GM18907 (cell line): ENCODE results near the gene NTNG2.
"Not testable (repeated sequence)": the region's sequence is repeated elsewhere in the genome, so short reads cannot be mapped to it uniquely, and the experiment has no call there.

Experiments
- ATAC-seq: cut with Tn5 transposase; IDR thresholded peaks from one replicate; pipeline ENCODE4 v1.9.1; 2021; ENCODE audit warnings: mild to moderate bottlenecking, moderate library complexity; ENCODE audit not compliant: unreplicated experiment

Gene NTNG2

DNA sequence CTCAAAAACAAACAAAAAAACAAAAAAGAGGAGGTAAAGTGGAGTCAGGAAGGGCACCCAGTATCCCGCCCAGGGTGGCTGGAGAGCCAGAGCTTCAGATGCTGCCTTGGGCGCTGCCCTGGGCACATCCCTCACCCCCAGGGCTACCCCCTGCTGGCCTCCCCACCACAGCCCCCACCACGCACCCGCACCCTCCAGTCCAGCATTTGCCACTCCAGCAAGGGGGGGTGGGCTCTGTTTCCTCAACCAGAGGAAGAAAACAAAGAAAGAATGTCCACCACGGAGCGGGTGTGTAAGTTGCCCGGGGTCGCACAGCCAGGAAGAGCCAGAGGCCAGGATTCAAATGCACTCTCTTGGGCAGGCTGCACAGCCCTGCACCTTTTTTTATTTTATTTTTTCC, 86.1 kb downstream of the NTNG2 start:
- ATAC-seq = no peak

DNA sequence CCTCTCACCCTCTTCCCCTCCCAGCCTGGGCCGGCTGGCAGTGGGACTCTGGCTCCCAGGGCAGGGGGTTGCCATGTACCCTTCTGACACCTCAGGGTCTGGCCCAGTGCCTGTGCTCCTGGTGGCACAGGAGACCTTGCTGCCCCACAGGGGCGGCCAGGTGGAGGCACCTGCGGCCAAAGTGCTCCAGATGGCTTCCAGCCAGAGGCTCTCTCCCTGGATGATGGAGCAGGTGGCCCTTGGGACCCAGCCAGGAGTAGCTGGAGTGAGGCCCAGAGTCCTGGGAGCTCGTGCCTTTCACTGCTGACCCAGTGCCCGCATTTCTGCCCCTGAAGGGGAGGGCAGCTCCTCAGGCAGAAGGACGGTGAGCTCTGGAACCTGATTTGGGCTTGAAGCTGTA, 87.3 kb downstream of the NTNG2 start:
- ATAC-seq = no peak

- ATAC-seq = no peak
These were observed 87.8 kb downstream of the NTNG2 start for GRCh38 chr9:132249690-132250089.

GRCh38 chr9:132250324-132251262, 88.7 kb downstream of the NTNG2 start:
- no peak for ATAC-seq

DNA sequence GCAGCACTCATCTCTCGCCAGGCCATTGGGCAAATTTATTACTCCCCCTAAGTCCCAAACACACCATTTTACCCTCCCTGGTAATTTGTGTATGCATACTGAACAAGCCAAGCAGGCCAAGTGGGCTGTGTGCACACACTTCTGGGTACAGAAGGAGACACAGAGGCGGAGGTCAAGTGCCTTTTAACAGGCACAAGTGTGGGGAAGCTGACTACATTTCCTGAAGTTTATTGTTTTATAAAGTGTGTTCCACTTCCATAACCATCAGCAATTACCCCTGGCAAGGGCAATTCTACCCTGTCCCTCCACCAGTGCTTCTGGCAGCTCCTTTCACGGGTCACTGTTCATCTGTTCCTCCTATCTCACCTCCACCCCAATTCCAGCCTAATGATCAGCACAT, 99.0 kb downstream of the NTNG2 start:
- ATAC-seq = no peak

DNA sequence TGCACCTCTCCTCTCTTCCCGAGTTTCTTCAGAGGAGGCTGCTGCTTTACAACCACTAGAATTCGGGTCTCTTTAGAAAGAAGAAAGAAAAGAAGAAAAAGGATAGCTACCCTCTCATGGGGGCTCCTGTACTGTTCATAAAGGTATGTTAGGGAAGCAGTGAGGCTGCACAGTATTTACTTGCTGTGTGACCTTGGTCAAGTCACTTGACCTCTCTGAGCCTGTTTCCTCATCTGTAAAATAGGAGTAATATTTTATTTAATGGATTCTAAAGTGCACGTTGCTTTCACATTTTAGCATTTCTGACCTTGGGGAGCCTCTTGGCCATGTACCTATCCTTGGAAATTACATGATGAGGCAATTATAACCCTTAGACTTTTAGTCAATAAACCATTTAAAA, 104.2 kb downstream of the NTNG2 start:
- ATAC-seq = no peak

DNA sequence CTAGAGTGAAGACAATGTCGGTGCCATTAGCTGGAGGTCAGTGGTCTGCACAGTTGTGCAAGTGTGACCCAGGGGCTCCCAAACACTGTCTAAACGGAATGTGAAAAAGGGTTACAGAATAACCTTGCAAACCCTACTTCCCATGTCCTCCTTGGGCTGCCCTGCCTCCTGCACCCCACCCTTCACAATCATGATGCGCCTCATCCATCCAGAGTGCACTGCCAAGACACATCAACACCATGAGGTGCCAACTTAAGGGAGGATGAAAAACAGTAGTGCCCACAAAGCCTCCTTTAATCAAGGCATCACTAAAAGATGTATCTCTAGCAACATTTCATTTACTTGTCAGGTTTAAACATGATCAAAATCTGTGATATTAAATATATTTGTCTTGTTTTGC, 105.8 kb downstream of the NTNG2 start:
- no peak for ATAC-seq

- no peak for ATAC-seq
These were observed 107.0 kb downstream of the NTNG2 start for GRCh38 chr9:132268725-132269352.

DNA sequence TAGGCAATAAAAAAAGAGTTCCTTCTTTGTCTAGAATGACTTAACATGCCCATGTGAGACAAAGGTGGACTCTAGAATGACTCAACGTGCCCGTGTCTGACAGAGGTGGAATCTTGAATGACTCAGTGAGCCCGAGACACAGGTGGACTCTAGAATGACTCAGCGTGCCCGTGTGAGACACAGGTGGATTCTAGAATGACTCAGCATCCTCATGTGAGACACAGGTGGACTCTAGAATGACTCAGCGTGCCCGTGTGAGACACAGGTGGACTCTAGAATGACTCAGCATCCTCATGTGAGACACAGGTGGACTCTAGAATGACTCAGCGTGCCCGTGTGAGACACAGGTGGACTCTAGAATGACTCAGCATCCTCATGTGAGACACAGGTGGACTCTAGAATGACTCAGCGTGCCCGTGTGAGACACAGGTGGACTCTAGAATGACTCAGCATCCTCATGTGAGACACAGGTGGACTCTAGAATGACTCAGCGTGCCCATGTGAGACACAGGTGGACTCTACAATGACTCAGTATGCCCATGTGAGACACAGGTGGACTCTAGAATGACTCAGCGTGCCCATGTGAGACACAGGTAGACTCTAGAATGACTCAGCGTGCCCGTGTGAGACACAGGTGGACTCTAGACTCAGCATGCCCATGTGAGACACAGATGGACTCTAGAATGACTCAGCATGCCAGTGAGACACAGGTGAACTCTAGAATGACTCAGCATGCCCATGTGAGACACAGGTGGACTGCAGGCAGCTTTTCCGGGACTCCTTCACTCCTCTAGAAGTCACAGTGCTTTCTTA, 108.1 kb downstream of the NTNG2 start:
- not testable (repeated sequence) for ATAC-seq

DNA sequence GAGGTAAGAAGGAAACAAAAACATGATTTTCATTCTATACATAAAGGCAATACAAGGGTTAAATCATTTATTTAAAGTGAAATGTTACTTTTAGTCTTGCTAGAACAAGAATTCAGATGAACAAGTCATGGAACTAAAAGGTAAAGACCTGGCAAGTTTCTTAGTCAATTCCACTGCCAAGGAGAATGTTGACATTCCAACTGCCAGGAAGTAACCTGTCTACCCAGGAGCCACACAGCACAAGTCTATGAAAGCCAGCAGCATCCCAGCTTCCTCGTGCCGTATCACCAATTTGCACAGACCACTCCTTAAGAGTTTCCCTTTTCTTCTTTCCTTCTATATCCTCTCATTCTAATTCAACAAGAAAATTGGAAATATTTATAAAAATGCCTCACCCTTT, 113.0 kb downstream of the NTNG2 start:
- ATAC-seq = no peak

DNA sequence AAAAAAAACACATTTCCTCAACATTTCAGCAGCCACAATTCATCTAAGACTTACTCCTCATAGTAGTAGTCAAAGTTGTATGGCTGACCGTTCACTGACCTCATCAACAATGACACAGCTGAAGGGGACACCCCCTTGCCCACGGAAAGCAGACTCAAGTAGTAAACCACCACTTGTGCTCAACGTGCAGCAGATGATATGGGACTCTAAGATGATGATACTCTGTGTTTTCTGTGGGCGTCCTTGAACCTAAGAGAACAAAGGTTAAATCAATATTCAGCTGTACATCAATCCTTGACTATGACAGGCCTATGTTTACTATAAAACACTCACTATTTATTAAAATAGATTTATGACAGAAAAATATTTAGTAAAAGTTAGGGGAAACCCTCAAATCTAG, 121.3 kb downstream of the NTNG2 start:
- ATAC-seq = no peak

DNA sequence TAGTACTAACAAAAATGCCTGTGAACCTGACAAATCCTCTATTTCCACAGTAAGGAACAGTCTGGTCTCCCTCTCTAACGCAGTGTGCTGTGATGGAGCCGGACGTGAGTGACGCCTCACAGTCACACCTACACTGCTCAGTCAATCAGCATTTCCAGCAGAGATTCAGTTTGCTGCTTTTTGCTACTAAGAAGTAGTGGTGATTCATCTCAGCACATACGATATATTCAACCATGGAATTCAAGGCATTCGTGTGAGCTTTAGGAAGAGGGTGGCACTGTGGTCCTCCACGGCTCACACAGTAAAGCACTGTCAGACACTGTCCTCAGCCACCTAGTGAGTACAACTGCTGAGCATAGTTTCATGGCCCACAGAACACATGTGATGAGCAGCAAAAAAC, 122.0 kb downstream of the NTNG2 start:
- ATAC-seq = no peak

DNA sequence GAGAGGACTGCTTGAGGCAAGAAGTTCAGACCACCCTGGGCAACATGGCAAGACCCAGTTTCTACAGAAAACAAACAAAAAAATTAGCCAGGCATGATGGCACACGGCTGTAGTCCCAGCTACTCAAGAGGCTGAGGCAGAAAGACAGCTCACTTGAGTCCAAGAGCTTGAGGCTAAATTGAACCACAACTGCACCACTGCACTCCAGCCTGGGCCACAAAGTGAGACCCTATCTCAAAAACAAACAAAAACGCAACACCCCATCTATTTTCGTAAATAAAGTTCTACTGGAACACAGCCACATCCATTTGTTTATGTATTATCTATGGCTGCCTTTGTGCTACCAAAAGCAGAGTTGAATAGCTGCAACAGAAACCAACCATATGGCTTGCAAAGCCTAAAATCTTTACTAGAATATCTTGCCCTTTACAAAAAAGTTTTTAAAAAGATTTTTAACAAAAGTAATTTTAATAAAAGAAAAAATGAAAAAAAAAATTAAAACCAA, 125.5 kb downstream of the NTNG2 start:
- ATAC-seq = no peak

GRCh38 chr9:132288361-132288760, 126.5 kb downstream of the NTNG2 start:
- no peak for ATAC-seq

DNA sequence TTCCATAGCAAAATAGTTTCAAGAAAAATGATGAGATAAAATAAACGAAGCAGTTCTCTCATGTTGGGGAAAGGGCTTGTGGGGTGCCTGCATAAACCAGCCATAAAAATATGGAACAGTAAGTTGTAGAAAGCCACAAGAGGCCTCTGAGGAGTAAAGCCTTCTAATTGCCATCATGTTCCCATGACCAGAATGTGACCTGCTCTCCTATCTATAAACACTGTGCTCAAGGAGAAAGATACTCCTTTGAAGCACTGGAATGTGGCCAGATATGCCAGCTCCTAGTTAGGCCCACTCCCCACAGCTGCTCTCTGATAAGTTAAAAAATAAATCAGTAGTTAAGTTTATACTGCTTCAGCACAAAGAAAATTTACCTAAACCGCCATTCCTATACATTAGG, 127.1 kb downstream of the NTNG2 start:
- ATAC-seq = no peak

- no peak for ATAC-seq
These were observed 131.4 kb downstream of the NTNG2 start for GRCh38 chr9:132293145-132293721.
